ENCODE measurements around the gene PCDHB12. TPM values are rescaled to one million over a fixed set of nuclear protein-coding genes. Genes with fewer than 3 reads are reported as not detected.
"Not testable (repeated sequence)": the region's sequence is repeated elsewhere in the genome, so short reads cannot be mapped to it uniquely, and the experiment has no call there.

The PCDHB12 gene
- polyA plus RNA-seq, 1 donor from 2014 or later = 2.2 TPM

- Histone ChIP-seq H3K9me2 (ENCODE audit: insufficient read depth, low read length) (no peaks in the 10 kb centered on the region), H3K27me3 (ENCODE audit: insufficient read depth, low read depth, low read length) (no peaks in the 10 kb centered on the region), H3K4me3 (ENCODE audit: low read length) (peak within 1 kb of the TSS; percentile 46), H3K27ac (ENCODE audit: low read length) (peak within 1 kb of the TSS; percentile 28), H4K20me1 (ENCODE audit: insufficient read depth) (no peaks in the 10 kb centered on the region), H3K36me3 (ENCODE audit: insufficient read depth, low read length) (peaks cover 9% of the 10 kb centered on the region), H3K4me2 (ENCODE audit: low read length) (no peak within 1 kb of the TSS), H3K9ac (ENCODE audit: low read length) (no peak within 1 kb of the TSS), H3K79me2 (replicated peaks; ENCODE audit: insufficient read depth, low read length) (peaks cover 10% of the 10 kb centered on the region), H3F3A (ENCODE audit: insufficient read depth, low read length, poor library complexity, severe bottlenecking) (no peaks in the 10 kb centered on the region), H3K9me3 (ENCODE audit: low read length) (peaks cover 35% of the 10 kb centered on the region), H2AFZ (ENCODE audit: low read depth, low read length) (no peak within 1 kb of the TSS)
- TF ChIP-seq RAD21 (conservative IDR thresholded peaks at IDR 0.05) (peak; percentile 46), CTCF (IDR thresholded peaks at IDR 0.05; ENCODE audit: poor library complexity, severe bottlenecking) (peak; percentile 39), TAF1 (IDR thresholded peaks at IDR 0.05; ENCODE audit: low read depth) (no peak), POLR2AphosphoS5 (IDR thresholded peaks at IDR 0.05) (no peak)
These were observed 8.9 kb upstream of the PCDHB12 start, which contains the start of gene PCDHB11 for GRCh38 chr5:141199359-141200235. Gene PCDHB11, plus strand, starts transcription at chr5:141199627. Its CDS starts 148 bp downstream, at chr5:141199775.

GRCh38 chr5:141201126-141201525 lies 7.4 kb upstream of the PCDHB12 start:
- H3K9me2 ChIP-seq (ENCODE audit: insufficient read depth, low read length); H4K20me1 ChIP-seq (ENCODE audit: insufficient read depth); H3K9ac ChIP-seq (ENCODE audit: low read length); H3F3A ChIP-seq (ENCODE audit: insufficient read depth, low read length, poor library complexity, severe bottlenecking); H3K27me3 ChIP-seq (ENCODE audit: insufficient read depth, low read depth, low read length); H3K27ac ChIP-seq (ENCODE audit: low read length); H2AFZ ChIP-seq (ENCODE audit: low read depth, low read length); H3K36me3 ChIP-seq (ENCODE audit: insufficient read depth, low read length); H3K79me2 ChIP-seq (replicated peaks; ENCODE audit: insufficient read depth, low read length); H3K4me2 ChIP-seq (ENCODE audit: low read length); H3K4me3 ChIP-seq (ENCODE audit: low read length): not testable (repeated sequence)
- peaks cover 34% of the 10 kb centered on the region for H3K9me3 ChIP-seq (ENCODE audit: low read length)

GRCh38 chr5:141201646-141202045 lies 6.9 kb upstream of the PCDHB12 start:
- not testable (repeated sequence) for H3K36me3 ChIP-seq (ENCODE audit: insufficient read depth, low read length); H3K27ac ChIP-seq (ENCODE audit: low read length); H2AFZ ChIP-seq (ENCODE audit: low read depth, low read length); H3K79me2 ChIP-seq (replicated peaks; ENCODE audit: insufficient read depth, low read length); H4K20me1 ChIP-seq (ENCODE audit: insufficient read depth); H3K4me3 ChIP-seq (ENCODE audit: low read length); H3F3A ChIP-seq (ENCODE audit: insufficient read depth, low read length, poor library complexity, severe bottlenecking); H3K27me3 ChIP-seq (ENCODE audit: insufficient read depth, low read depth, low read length); H3K9me2 ChIP-seq (ENCODE audit: insufficient read depth, low read length); H3K9ac ChIP-seq (ENCODE audit: low read length); H3K4me2 ChIP-seq (ENCODE audit: low read length)
- peaks cover 29% of the 10 kb centered on the region for H3K9me3 ChIP-seq (ENCODE audit: low read length)

GRCh38 chr5:141210281-141210680 lies 1.8 kb downstream of the PCDHB12 start:
- not testable (repeated sequence) for H2AFZ ChIP-seq (ENCODE audit: low read depth, low read length); H3K4me2 ChIP-seq (ENCODE audit: low read length); H3K4me3 ChIP-seq (ENCODE audit: low read length); H3K36me3 ChIP-seq (ENCODE audit: insufficient read depth, low read length); H3K27ac ChIP-seq (ENCODE audit: low read length); H3K79me2 ChIP-seq (replicated peaks; ENCODE audit: insufficient read depth, low read length); H3K27me3 ChIP-seq (ENCODE audit: insufficient read depth, low read depth, low read length); H3K9me2 ChIP-seq (ENCODE audit: insufficient read depth, low read length); H4K20me1 ChIP-seq (ENCODE audit: insufficient read depth); H3F3A ChIP-seq (ENCODE audit: insufficient read depth, low read length, poor library complexity, severe bottlenecking); H3K9ac ChIP-seq (ENCODE audit: low read length)
- H3K9me3 ChIP-seq (ENCODE audit: low read length) = peaks cover 12% of the 10 kb centered on the region

- H4K20me1 ChIP-seq (ENCODE audit: insufficient read depth); H3K4me2 ChIP-seq (ENCODE audit: low read length); H3K36me3 ChIP-seq (ENCODE audit: insufficient read depth, low read length); H2AFZ ChIP-seq (ENCODE audit: low read depth, low read length); H3K79me2 ChIP-seq (replicated peaks; ENCODE audit: insufficient read depth, low read length); H3K9ac ChIP-seq (ENCODE audit: low read length); H3K9me2 ChIP-seq (ENCODE audit: insufficient read depth, low read length); H3K27ac ChIP-seq (ENCODE audit: low read length); H3F3A ChIP-seq (ENCODE audit: insufficient read depth, low read length, poor library complexity, severe bottlenecking); H3K9me3 ChIP-seq (ENCODE audit: low read length); H3K4me3 ChIP-seq (ENCODE audit: low read length); H3K27me3 ChIP-seq (ENCODE audit: insufficient read depth, low read depth, low read length): not testable (repeated sequence)
These were observed 2.3 kb downstream of the PCDHB12 start for GRCh38 chr5:141210849-141211248.

GRCh38 chr5:141213656-141214339 lies 5.3 kb downstream of the PCDHB12 start, which contains the start of gene PCDHB13:
Gene PCDHB13, plus strand, starts transcription at chr5:141213919. Its CDS starts 205 bp downstream, at chr5:141214124.
- H3K27me3 ChIP-seq (ENCODE audit: insufficient read depth, low read depth, low read length); H4K20me1 ChIP-seq (ENCODE audit: insufficient read depth); H3K79me2 ChIP-seq (replicated peaks; ENCODE audit: insufficient read depth, low read length); H3K4me2 ChIP-seq (ENCODE audit: low read length); H3F3A ChIP-seq (ENCODE audit: insufficient read depth, low read length, poor library complexity, severe bottlenecking); H3K27ac ChIP-seq (ENCODE audit: low read length); H3K36me3 ChIP-seq (ENCODE audit: insufficient read depth, low read length); H3K9ac ChIP-seq (ENCODE audit: low read length); H3K4me3 ChIP-seq (ENCODE audit: low read length); H3K9me2 ChIP-seq (ENCODE audit: insufficient read depth, low read length); H2AFZ ChIP-seq (ENCODE audit: low read depth, low read length): not testable (repeated sequence)
- H3K9me3 ChIP-seq (ENCODE audit: low read length) = peaks cover 13% of the 10 kb centered on the region
